NCI-H1694 treated with DMSO at 0.1 percent for 48 hours (cell line): ENCODE measurements around the gene UCHL3.

ENCODE experiments used
- DNase-seq: peaks from one replicate; lab custom pipeline; 2025; lab: John Stamatoyannopoulos, UW

Gene UCHL3

GRCh38 chr13:75547917-75548316, 1.7 kb upstream of the UCHL3 start:
- DNase-seq: no peak

- DNase-seq: no peak
These were observed 572 bp downstream of the UCHL3 start for GRCh38 chr13:75550159-75550567.

GRCh38 chr13:75554464-75554863, 4.9 kb downstream of the UCHL3 start:
- DNase-seq: no peak

GRCh38 chr13:75554981-75555380, 5.4 kb downstream of the UCHL3 start:
- no peak for DNase-seq

- DNase-seq: no peak
These were observed 6.2 kb downstream of the UCHL3 start for GRCh38 chr13:75555836-75556235.

- DNase-seq: no peak
These were observed 7.4 kb downstream of the UCHL3 start for GRCh38 chr13:75556961-75557360.

- DNase-seq: no peak
These were observed 8.7 kb downstream of the UCHL3 start for GRCh38 chr13:75558145-75558840.

- peak; percentile 33 for DNase-seq
These were observed 17.1 kb downstream of the UCHL3 start for GRCh38 chr13:75566658-75567057.

GRCh38 chr13:75569576-75569975, 20.0 kb downstream of the UCHL3 start:
- no peak for DNase-seq

- DNase-seq: no peak
These were observed 29.9 kb downstream of the UCHL3 start for GRCh38 chr13:75579529-75579928.

- no peak for DNase-seq
These were observed 32.5 kb downstream of the UCHL3 start for GRCh38 chr13:75581874-75582640.

- DNase-seq: no peak
These were observed 33.5 kb downstream of the UCHL3 start for GRCh38 chr13:75583091-75583490.

GRCh38 chr13:75585153-75585552, 35.6 kb downstream of the UCHL3 start:
- no peak for DNase-seq

GRCh38 chr13:75587679-75588078, 38.1 kb downstream of the UCHL3 start:
- no peak for DNase-seq

GRCh38 chr13:75596657-75597182, 47.1 kb downstream of the UCHL3 start:
- no peak for DNase-seq

- DNase-seq: no peak
These were observed 50.8 kb downstream of the UCHL3 start for GRCh38 chr13:75600371-75600770.

- no peak for DNase-seq
These were observed 53.4 kb downstream of the UCHL3 start for GRCh38 chr13:75603038-75603437.

- DNase-seq: no peak
These were observed 57.9 kb downstream of the UCHL3 start for GRCh38 chr13:75607447-75607846.

GRCh38 chr13:75610466-75610865, 60.9 kb downstream of the UCHL3 start:
- no peak for DNase-seq

GRCh38 chr13:75612354-75612753, 62.8 kb downstream of the UCHL3 start:
- DNase-seq: no peak

GRCh38 chr13:75617230-75617629, 67.6 kb downstream of the UCHL3 start:
- DNase-seq: no peak

- DNase-seq: no peak
These were observed 68.7 kb downstream of the UCHL3 start for GRCh38 chr13:75618308-75618707.

- no peak for DNase-seq
These were observed 70.4 kb downstream of the UCHL3 start for GRCh38 chr13:75620020-75620419.
